Thyroid gland (tissue), 4 donors: ENCODE data around the gene KCNH1.

Experiments used
- CTCF ChIP-seq, 6 experiments: fragments of 200-600 bp in 3 of 6; fragments of 450-650 bp in 3 of 6; sonication (generic) in 3 of 6; IDR thresholded peaks; one replicate each; pipeline ENCODE4 v1.5.1; 2016 to 2019; ENCODE audit warnings: antibody characterized with exemption in 6 of 6, mild to moderate bottlenecking in 2 of 6, inconsistent platforms in 1 of 6, moderate library complexity in 1 of 6
- POLR2A ChIP-seq, 2 donors: fragments of 450-650 bp; IDR thresholded peaks; one replicate each; pipeline ENCODE4 v1.6.1; 2017; ENCODE audit warnings: antibody characterized with exemption in 2 of 2, mild to moderate bottlenecking in 2 of 2, moderate library complexity in 1 of 2

GRCh38 chr1:210949039-210949438 is 184.9 kb downstream of the KCNH1 start:
- TF ChIP-seq CTCF (IDR thresholded peaks at IDR 0.05) (no peak), POLR2A (IDR thresholded peaks at IDR 0.05) (no peak)
